Head of caudate nucleus (tissue), 42 donors: ENCODE measurements around the gene TMEM233.

Experiments
- DNase-seq, 42 donors: peaks; one replicate each; pipeline versions ENCODE4 v3.0.0 to v3.0.0-alpha.2; 2020 to 2021; ENCODE audit warnings: mixed read lengths in 7 of 42
- intact Hi-C: fragments of 100-400 bp; cut with DNase I; formaldehyde crosslinking; loops from one replicate; pipeline ENCODE4 v1.15.0; 2022

TMEM233 gene

DNA sequence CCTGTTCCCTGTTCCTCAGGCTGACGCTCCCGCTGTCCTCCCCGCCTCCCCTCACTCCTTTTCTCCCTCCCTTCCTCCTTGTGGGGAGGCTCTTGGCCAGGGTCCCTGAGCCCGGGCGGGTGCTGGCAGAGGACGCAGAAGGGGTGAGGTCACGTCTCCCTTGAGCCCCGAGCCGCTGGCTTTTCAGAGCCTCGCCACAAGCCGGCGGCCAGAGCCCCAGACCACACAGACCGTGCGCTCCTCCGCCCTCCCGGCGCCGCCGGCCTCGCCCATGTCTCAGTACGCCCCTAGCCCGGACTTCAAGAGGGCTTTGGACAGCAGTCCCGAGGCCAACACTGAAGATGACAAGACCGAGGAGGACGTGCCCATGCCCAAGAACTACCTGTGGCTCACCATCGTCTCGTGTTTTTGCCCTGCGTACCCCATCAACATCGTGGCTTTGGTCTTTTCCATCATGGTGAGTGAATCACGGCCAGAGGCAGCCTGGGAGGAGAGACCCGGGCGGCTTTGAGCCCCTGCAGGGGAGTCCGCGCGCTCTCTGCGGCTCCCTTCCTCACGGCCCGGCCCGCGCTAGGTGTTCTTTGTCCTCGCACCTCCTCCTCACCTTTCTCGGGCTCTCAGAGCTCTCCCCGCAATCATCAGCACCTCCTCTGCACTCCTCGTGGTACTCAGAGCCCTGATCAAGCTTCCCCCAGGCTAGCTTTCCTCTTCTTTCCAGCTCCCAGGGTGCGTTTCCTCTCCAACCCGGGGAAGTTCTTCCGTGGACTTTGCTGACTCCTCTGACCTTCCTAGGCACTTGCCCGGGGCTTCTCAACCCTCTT lies at the start of gene TMEM233:
Gene TMEM233, plus strand, starts transcription at position 197 of the 821 bp plus-strand sequence. Its CDS starts 75 bp downstream, at position 272.
- peak in 5 of 42 donors; percentile 6 to 44 (median 19) for DNase-seq
- intact Hi-C loops: no loop called here

DNA sequence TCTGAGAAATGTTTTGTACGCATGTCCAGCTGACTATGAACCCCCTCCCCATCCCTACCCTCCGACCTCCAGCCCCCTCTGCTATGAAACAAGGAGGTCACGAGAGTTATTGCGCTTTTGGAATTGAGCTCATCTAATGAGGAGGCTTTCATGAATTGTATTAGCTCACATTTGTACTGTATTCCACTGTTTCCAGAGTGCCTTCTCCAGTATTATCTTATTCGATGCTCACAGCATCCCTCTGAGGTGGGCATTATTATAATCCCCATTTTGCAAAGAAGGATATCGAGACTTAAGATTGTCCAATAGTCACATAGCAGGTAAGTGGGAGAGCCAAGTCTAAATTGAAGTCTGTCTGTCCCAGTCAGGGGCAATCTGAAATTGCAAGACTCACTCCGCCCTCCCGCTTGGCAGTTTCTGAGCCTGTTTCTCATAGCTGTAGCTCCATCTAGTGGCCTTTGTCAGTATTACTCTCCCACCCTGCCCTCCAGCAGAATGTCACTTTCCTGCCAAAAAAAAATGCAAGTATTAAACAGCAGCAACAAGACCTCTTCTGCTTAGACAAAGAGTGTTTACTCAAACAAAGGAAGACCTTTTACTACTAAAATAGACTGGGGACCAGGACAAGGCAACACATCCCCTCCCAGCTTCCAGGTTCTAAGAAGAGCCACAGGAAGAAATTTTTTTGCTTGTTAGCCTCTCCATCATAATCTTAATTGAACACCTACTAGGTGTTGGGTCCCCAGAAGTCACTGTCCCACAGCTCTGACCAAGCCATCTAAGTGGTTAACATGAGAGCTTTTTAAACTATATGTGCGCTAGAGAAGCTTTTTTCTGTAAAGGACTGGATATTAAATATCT lies 48.6 kb upstream of the TMEM233 start:
- intact Hi-C loops: no loop called here
- peak; percentile 7 to 89 (median 68) for DNase-seq

DNA sequence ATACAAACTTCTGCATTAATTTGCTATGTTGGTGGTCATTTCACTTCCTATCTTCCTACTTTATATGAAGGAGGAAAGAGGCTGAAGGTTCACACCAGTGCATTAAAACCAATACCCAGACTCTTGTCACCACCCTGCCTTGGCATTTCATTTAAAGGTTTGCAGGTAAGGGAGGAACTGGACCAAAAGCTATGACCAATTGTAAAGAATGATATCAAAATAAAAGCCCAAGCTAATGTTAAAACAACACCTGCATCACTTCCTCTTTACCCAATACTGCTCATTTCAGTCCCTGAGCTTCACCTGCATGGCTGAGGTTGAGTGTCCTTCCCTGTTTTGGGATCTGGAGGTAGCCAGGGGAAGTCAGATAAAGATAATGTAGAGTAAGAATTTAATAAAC lies 47.2 kb upstream of the TMEM233 start:
- no peak for DNase-seq
- intact Hi-C loops: no loop called here

DNA sequence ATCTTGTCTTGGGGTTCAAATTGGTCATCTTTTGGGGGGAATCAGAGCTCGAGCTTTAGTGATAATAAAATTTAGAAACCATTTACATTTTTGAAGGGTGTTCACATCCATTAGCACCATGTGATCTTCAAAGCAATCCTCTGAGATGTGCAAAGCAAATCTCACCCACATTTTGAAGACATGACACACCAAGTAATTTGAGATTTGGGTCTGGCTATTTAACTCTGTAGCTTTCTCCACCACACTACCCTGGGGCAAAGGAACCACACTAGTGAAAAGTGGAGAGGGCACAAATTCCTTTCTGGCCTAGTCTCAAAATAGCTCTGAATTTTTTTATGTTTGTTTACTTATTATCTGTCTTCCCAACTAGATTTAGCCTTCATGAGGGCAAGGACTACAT lies 46.6 kb upstream of the TMEM233 start:
- no peak for DNase-seq
- intact Hi-C loops: no loop called here

DNA sequence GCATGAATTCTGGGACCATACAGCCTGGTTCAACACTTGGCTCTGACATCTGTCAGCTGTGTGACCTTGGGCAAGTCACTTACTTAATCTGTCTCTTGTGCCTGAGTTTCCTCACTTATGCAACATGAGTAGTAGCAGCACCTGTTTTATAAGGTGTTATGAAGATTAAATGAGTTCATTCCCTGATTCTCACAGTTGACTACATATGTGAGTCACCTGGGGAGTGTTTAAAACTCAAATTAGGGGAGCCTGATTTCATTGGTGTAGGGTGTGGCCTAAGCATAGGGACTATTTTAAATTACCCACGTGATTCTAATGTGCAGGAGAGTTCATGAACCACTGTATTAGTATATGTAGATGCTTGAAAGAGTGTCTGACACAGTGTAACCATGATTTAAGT lies 36.7 kb upstream of the TMEM233 start:
- no peak for DNase-seq
- intact Hi-C loops: no loop called here

DNA sequence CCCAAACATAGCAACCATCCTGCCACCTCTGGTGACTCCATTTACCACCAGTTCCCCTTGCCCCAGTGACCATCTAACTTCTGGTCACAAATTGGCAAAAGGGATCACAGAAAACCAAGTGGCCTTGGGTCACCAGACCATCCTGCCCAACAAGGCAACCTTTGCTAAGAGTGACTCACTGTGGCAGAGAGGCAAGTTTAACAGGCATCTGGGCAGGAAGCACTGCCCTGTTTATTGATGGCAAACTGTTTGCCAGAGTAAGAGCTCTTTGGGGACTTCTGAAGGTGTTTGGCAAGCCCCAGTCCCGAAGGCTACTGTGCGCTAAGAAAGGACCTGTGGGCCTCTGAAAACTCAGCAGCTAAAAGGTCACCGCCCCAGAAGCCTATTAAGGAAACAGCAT lies 28.2 kb upstream of the TMEM233 start:
- intact Hi-C loops: no loop called here
- no peak for DNase-seq

DNA sequence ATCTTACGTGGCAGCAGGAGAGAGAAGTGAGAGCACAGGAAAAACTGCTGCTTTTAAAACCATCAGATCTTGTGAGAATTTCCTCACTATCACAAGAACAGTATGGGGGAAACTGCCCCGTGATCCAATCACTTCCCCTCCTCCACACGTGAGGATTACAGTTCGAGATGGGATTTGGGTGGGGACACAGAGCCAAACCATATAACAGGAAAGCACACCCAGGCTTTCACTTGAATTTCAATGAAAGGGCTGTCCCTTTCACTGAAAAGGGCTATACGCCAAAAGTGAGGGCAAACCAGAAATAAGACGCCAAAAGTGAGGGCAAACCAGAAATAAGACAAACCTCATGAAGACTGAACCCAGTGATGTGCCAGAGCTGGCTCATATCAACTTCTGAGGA lies 22.8 kb upstream of the TMEM233 start:
- intact Hi-C loops: no loop called here
- no peak for DNase-seq

DNA sequence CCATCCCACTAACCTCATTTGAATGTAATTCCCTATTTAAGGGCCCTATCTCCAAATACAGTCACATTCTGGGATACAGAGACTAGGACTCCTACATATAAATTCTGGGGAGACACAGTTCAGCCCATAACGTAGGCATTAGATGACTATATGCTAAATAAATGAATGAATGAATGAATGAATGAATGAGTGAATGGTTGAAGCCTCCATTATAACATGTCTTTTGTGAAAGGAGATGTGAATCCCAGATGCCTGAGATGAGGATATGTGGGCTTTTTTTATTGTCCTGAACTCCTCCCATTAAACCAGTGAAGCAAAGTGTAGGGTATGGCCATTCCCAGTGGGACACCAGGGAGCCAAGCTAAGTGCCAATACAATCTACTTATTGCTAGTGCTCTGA lies 20.5 kb upstream of the TMEM233 start:
- no peak for DNase-seq
- intact Hi-C loops: no loop called here

DNA sequence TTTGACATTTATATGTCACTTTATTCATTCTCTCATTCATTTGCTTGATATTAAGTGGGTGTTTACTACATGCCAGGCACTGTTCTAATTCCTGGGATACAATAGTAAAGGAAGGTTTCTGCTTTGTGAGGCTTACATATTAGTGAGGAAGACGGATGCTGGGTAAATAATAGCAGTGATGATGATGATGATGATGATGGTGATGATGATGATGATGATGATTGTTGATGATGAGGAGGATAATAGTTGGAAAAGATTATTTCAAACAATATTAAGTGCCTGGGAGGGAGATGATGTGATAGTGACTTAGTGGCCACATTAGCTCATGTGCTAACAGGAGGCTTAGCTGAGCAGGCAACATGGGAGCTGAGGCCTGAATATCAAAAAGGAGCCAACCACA lies 19.3 kb upstream of the TMEM233 start:
- no peak for DNase-seq
- intact Hi-C loops: no loop called here

DNA sequence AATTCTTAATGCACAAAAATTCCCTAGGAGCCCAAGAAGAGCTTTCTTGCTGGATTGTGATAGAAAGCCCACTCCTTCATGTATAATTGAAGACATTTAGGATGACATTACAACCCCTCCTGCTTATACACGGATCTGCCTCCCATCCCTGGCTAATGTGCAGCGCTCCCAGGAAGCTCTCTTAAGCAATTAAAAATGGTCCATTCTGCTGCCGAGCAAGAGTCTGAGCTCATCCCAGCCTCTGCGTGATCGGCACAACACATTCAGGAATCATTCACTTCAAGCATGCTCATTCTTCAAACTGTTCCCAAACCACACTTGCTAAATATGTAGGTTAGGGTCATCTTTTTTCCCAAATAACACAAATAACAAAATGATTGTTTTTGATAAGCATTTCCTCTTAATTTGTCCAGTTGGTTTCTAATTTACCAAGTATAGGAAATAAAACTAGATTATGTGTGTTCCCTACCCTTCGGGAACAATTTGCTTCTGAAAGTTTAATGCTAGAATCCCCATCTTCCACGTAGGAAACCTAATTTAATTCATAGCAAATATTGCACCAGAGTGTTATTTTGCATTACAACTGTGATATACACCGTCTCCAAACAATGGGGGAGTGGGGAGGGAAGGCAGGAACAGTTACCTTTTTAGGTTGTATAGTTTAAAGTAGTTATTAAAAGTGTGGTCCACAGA lies 17.3 kb upstream of the TMEM233 start:
- intact Hi-C loops: no loop called here
- DNase-seq: no peak

DNA sequence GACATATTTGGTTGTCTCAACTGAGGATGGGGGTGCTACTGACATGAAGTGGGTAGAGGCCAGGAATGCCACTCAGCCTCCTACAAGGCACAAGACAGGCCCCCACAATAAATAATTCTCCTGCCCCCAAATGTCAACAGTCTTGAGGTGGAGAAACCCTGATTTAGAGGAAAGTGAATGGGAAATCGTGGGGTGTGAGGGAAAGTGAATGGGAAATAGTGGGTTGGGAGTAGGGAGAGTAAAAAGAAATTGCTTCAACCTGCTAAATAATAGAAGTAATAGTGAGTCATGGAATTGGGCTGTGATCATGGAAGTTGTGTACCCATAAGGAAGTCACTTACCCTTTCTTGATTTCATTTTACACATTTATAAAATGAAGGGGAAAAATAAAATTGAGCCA lies 16.7 kb upstream of the TMEM233 start:
- intact Hi-C loops: no loop called here
- DNase-seq: no peak

DNA sequence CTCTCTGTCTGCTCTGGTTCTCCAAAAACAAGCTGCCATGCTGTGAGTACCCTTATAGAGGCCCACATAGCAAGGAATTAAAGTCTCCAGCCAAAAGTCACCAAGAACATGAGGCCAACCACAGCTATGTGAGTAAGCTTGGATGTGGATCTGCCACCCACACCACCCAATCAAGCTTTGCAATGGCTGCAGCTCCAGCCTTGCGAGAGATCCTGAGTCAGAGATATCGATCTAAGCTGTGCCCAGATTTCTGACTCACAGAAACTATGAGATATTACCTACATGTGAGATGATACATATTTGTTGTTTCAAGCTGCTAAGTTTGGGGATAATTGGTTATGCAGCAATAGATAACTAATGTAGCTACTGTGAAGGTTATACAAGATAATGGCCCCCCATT lies 15.5 kb upstream of the TMEM233 start:
- DNase-seq: peak in 13 of 42 donors; percentile 7 to 53 (median 14)
- intact Hi-C loops: no loop called here

DNA sequence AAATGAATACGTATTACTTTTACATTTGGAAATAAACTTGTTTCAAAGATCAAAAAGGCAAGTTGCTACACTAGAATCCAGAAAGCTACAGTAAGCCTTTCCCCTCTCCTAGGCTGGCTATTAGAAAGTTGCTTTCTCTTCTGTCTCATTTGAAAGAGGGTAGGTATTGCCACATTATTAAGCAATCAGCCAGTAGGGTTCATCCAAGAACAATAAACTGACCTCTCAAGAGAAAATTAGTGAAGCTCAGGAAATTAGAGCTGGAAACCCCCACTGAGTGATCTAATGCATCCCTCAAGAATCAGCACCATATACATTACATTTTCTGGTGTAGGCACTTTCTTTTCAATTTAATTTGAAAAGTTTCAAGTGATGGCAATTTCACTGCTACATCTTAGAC lies 4.5 kb upstream of the TMEM233 start:
- intact Hi-C loops: no loop called here
- no peak for DNase-seq

DNA sequence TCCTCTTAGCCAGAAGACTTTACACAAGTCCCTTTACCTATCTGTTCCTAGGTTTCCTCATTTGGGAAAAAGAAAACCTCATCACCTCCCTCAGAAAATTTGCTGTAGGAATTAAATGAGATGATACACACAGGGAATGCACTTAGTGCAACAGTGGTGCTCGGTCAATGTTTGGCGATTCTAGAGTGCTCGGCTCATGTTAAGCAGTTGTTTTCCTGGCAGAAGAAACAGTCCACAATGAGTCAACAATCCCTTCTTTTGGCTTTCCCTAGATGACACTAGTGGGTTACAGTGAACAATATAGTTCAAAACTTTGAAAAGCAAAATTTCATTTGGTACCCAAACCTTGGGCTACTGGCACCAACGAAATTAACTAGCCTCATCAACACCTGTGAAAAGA lies 3.9 kb upstream of the TMEM233 start:
- intact Hi-C loops: no loop called here
- no peak for DNase-seq

DNA sequence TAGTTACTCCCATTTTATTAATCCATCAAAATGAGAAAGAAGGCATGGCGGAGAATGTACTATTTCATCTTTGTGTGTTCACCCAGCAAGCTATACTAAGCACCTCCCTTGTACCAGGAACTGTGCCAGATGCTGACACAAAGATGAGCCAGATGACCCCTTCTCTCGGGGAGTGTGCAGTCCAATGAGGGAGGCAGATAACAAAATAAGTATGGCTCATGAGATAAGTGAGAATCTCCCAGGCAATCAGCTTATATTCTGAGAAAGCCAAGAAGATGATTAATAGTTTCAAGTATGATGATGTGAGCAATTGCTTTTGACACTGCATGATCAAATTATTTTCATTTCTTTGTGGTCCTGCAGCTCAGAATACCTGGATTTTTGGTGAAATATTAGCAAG lies 1.3 kb upstream of the TMEM233 start:
- intact Hi-C loops: no loop called here

DNA sequence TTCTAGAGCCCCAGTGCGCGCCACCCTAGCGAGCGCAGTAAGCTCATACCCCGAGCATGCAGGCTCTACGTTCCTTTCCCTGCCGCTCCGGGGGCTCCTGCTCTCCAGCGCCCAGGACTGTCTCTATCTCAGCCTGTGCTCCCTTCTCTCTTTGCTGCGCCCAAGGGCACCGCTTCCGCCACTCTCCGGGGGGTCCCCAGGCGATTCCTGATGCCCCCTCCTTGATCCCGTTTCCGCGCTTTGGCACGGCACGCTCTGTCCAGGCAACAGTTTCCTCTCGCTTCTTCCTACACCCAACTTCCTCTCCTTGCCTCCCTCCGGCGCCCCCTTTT lies 791 bp downstream of the TMEM233 start:
- intact Hi-C loops: no loop called here
- peak in 1 of 42 donors; percentile 10 for DNase-seq

More for the DNA sequence above, 1.3 kb upstream of the TMEM233 start:
- no peak for DNase-seq

DNA sequence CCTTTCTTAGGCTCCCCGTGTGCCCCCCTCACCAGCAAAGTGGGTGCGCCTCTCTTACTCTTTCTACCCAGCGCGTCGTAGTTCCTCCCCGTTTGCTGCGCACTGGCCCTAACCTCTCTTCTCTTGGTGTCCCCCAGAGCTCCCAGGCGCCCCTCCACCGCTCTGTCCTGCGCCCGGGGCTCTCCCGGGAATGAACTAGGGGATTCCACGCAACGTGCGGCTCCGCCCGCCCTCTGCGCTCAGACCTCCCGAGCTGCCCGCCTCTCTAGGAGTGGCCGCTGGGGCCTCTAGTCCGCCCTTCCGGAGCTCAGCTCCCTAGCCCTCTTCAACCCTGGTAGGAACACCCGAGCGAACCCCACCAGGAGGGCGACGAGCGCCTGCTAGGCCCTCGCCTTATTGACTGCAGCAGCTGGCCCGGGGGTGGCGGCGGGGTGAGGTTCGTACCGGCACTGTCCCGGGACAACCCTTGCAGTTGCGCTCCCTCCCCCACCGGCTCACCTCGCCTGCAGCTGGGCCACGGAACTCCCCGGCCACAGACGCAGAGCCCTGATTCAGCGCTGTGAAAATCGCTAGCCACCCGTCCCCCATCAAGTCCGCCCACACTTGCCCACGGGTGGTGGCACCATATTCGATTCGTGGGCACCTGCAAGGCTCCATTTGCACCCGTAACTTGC lies 1.3 kb downstream of the TMEM233 start:
- intact Hi-C loops: no loop called here
- DNase-seq: no peak

DNA sequence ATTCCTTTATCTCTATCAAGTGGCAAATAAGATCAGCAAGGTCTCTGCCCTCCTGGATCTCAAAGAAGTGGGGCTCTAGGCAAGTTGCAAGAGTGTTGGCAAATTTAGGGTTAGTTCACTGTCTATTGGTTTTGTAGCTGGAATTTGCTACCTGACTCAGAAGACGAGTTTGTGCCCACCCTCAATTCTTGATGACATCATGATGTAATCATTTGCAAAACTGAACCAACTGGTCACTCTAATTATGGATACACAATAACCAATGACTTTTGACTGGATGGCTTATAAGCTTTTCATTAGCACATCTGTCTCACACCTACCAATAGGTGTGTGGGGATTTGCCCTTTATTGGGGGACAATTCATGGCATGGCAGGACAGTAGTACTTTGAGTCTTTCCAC lies 4.6 kb downstream of the TMEM233 start:
- intact Hi-C loops: no loop called here

More for the DNA sequence above, 4.6 kb downstream of the TMEM233 start:
- DNase-seq: no peak
